HG03175 (cell line): ENCODE results near the gene FAM217B.
A peak's percentile ranks its signal among the peaks of the same experiment; 100 is the strongest.
"Not testable (repeated sequence)": the region's sequence is repeated elsewhere in the genome, so short reads cannot be mapped to it uniquely, and the experiment has no call there.

Source experiments
- ATAC-seq: cut with Tn5 transposase; IDR thresholded peaks from one replicate; pipeline ENCODE4 v1.9.1; 2021; ENCODE audit warnings: mild to moderate bottlenecking, moderate library complexity; ENCODE audit not compliant: unreplicated experiment

FAM217B gene

DNA sequence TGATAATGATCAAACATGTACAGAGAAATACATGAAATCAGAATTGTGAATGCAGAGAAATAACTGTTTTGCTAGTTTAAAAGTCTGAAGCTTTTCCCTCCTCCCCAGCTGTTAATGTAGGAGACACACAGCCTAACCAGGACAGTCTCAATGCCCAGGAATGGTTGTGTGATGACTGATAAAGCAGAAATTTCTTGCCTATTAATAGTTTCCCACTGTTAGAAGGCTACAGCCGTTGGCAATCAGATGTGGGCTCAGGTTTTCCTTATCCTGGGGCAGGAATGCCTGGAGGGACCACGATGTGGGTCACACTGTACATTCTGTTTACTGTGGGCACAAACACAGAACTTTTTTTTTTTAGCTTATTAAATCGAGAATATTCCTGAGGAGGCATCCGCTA is 2.0 kb upstream of the FAM217B start:
- no peak for ATAC-seq

- ATAC-seq, result no peak
These were observed 1.5 kb upstream of the FAM217B start for GRCh38 chr20:59938696-59939051.

DNA sequence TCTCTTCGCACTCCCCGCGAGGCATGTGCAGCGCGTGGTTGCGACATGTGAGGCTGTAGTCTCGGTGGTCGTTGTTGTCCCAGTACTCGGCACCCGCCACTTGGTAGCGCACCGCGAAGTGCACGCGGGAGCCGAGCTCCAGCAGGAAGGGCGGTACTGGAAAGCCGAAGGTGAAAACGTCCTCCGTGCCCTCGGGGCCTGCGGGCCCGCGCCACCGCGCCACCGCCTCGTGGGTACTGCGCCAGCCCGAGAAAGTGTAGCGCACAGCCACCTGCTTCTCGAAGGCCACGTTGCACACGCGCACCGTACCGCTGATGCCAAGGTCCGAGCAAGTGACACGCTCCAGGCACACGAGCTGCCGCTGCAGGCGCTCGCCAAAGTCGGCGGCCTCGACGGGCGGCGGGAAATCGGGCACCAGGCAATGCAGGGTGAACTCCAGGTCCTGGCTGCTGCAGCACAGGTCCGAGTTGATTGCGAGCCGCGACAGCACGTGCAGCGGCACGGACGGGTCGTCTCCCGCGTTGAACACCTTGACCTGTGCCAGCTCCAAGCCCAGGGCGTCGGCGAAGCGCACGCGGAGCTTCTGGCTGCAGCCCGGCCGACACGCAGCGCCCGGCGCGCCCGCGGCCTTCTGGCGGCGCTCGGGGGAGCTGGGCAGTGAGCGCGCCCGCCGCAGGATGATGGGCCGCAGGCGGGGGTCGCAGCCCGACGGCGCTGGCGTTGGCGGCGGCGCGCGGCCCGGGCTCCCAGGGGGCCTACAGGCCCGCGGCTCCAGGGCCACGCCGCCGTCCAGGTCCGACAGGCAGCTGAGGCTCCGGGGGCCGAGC is 924 bp upstream of the FAM217B start:
- ATAC-seq, result no peak

GRCh38 chr20:59939879-59940128 is 385 bp upstream of the FAM217B start:
- peak; percentile 26 for ATAC-seq

- no peak for ATAC-seq
These were observed 736 bp downstream of the FAM217B start for GRCh38 chr20:59940956-59941294.

DNA sequence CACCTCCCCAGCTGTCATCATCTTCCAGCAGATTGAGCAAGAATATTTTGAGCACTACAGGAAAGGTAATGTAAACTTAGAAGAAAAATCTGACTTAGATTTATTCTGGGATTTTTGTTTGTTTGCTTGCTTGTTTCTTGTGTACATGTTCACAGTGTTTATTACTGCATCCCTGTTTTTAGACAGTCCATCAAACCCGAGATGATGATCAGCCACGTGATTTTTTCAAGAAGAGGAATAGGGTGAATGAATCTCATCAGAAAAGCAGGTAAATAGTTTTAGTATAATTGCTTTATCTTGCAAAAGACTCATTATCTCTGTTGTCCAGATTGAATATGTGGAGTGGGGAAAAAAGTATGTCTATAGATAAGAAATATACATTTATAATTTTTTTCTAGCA is 2.1 kb downstream of the FAM217B start:
- ATAC-seq, result no peak

DNA sequence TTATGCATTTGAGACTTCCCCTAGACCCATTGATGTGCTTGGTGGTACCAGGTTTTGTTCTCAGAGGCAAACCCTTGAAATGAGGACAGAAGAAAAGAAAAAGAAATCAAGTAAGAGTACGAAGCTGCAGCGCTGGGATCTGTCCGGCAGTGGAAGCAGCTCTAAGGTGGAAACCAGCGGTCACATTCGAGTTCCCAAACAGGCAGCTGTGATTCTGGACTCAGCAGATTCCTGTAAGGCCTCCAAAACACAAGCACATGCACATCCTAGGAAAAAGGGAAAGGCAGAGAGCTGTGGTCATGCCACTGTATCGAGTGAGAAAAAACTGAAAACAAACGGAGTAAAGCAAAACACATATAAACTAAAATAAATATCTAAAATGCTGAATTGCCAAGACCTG is 4.5 kb downstream of the FAM217B start:
- ATAC-seq, result no peak

DNA sequence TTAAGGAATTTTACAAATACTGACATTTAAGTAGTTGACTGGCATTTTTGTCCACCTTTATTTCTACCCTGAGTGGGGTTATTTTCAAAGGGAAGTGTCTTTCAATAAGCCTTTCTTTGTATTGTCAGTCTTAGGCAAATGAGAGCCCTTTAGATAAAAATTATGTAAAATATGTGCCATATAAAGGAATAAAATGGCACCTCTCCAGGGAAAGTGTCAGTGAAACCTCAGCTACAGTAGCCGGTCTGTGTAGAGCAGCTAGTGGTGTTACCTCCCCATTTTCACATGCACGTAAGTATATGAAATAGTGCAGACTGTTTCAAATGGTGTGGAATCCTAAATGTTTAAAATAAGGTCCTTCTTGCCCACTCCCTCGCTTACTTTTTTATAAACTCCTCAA is 5.0 kb downstream of the FAM217B start:
- ATAC-seq, result no peak

DNA sequence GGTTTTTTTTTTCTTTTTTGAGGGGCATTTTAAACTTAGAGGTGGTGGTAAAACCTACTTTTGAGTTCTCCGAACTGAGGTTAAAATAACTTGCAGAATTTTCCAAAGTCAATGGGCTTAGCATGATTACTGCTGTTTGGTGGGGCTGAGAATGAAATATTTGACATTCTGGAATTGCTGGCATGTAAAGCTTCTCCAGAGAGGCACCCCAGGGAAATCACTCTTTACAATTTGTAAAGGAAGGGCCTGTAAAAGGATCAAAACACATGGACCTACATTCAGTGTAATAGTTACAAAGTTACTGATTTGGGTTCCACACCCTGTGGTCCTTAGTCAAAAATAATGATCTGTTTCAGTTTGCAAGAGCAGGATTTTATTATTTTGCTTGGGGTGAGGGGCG is 5.5 kb downstream of the FAM217B start:
- ATAC-seq, result no peak

GRCh38 chr20:59947376-59947775 is 7.2 kb downstream of the FAM217B start:
- no peak for ATAC-seq

- ATAC-seq, result no peak
These were observed 8.0 kb downstream of the FAM217B start for GRCh38 chr20:59948212-59948611.

DNA sequence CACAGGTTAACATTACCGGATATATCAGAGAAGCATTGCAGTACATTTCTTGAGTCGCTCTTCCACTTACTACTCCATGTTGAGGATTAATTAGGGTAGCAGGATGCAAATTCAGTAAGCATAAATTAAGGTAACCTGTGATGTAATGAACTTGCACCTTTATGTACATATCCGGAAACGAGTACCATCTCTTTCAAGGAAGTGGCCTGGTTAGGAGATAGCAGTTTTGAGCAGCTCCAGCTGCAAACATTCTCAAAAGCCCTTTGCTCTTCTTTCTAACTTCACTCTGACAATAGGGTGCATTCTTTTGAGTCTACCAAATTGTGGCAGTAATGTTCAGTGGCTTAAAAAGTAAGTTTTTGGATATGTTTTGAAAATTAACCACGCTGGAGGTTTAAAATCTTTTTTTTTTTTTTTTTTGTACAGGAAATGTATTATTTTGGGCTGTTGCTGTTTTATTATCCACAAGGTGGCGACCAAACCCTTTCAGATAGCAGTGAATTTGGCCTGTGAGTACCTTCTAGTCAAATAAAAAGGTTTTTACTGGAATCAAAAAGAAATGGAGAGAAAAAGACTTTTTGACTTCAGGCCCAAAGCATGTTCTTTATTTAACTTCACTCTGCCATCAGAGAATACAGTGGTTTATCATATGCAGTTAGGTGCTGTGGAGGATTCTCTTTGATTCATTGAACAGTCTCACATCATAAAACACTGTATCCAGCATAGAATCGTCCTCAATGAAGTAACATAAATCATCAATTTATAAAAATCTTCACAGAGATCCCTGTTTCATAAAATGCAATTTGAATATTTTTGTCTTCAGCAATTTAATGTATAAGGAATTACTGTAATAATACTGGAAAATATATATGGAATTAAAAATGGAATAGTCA is 8.9 kb downstream of the FAM217B start:
- peak; percentile 59 for ATAC-seq

GRCh38 chr20:59949911-59950310 is 9.7 kb downstream of the FAM217B start:
- ATAC-seq, result no peak

- ATAC-seq, result no peak
These were observed 14.5 kb downstream of the FAM217B start for GRCh38 chr20:59954718-59955117.

GRCh38 chr20:59955131-59955796 is 15.1 kb downstream of the FAM217B start:
- no peak for ATAC-seq

DNA sequence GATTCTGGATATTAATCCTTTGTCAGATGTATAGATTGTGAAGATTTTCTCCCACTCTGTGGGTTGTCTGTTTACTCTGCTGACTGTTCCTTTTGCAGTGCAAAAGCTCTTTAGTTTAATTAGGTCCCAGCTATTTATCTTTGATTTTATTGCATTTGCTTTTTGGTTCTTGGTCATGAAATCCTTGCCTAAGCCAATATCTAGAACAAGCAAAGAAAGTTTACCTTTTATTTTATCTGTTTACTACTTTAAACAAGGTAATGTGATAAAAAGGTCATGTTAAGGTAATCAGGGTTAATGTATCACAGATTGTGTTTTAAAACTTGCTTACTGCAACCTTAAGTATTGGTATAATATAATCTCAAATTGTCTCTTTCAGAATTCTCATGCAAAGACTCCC is 17.4 kb downstream of the FAM217B start:
- ATAC-seq, result not testable (repeated sequence)

GRCh38 chr20:59958123-59958522 is 17.9 kb downstream of the FAM217B start, which contains the start of gene CDH26:
Gene CDH26 (plus strand): TSS chr20:59958423. CDS start chr20:59958727, 304 bp downstream.
- ATAC-seq, result no peak

- no peak for ATAC-seq
These were observed 18.4 kb downstream of the FAM217B start for GRCh38 chr20:59958626-59959025.

DNA sequence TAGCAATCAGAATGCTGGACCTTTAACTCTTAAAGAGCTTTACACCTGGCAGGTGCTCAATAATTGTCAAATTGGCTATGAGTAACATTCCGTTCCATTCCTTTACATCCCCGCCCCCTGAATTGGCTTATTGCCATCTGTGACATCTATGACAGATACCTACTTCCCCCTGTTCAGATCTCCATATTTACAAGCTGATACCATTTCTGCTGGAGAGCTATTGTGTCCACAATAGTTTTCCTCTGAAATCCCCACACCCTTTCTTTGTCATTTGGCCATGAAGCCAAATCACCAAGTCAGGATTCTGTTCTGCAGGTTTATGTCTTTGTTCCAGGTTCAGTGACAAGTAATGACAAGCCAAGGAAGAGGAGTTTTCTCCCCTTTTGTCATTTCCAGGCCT is 21.2 kb downstream of the FAM217B start:
- ATAC-seq, result no peak

DNA sequence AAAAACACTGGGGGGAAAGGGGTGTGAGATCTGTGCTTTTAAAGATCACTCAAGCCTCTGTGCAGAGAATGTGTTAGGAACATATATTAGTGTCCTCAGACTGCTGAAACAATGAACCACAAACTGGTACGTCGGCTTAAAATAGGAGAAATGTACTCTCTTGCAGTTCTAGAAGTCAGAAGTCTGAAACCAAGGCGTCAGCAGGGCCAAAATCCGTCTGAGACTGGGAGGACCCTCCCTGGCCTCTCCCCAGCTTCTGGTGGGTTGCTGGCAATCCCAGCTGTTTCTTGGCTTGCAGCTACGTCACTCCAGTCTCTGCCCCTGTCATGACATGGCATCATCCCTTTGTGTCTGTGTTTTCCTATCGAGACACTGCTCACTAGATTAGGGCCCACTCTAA is 22.0 kb downstream of the FAM217B start:
- ATAC-seq, result no peak

- ATAC-seq, result no peak
These were observed 26.2 kb downstream of the FAM217B start for GRCh38 chr20:59966428-59966827.

GRCh38 chr20:59971428-59971827 is 31.2 kb downstream of the FAM217B start:
- no peak for ATAC-seq
